HCT116 (cell line): ENCODE results near the gene NBAS.

Experiments used
- CEBPB ChIP-seq: IDR thresholded peaks from 2 replicates; pipeline ENCODE4 v1.6.1; 2012; ENCODE audit warnings: low read depth
- CTCF ChIP-seq, 3 experiments: fragments of 200-600 bp in 1 of 3; sonication (generic) in 1 of 3; IDR thresholded peaks in 2 of 3; conservative IDR thresholded peaks in 1 of 3; 2 replicates each; pipeline ENCODE4 v1.5.1; 2012 to 2017; ENCODE audit warnings: low read depth in 2 of 3, low read length in 2 of 3, antibody characterized with exemption in 1 of 3, borderline replicate concordance in 1 of 3, control low read depth in 1 of 3, mild to moderate bottlenecking in 1 of 3, mixed read lengths in 1 of 3, mixed run types in 1 of 3, moderate library complexity in 1 of 3; ENCODE audit not compliant: insufficient read depth in 1 of 3
- ELF1 ChIP-seq: IDR thresholded peaks from 2 replicates; pipeline ENCODE4 v1.6.1; 2012; ENCODE audit warnings: low read depth, borderline replicate concordance
- EZH2 ChIP-seq: fragments of 200-600 bp; sonication (generic); IDR thresholded peaks from 2 replicates; pipeline ENCODE4 v1.6.1; 2017; ENCODE audit warnings: antibody characterized with exemption, mixed run types
- EZH2phosphoT487 ChIP-seq: fragments of 200-600 bp; IDR thresholded peaks from 2 replicates; pipeline ENCODE4 v1.6.1; 2018; ENCODE audit warnings: antibody characterized with exemption, borderline replicate concordance
- JUND ChIP-seq: IDR thresholded peaks from 2 replicates; pipeline ENCODE4 v1.6.1; 2012
- POLR2A ChIP-seq: IDR thresholded peaks from 2 replicates; pipeline ENCODE4 v1.7.0; 2011; ENCODE audit warnings: borderline replicate concordance; ENCODE audit not compliant: insufficient read depth, insufficient read length; ENCODE audit errors: extremely low read depth
- POLR2AphosphoS5 ChIP-seq: IDR thresholded peaks from 2 replicates; pipeline ENCODE4 v1.6.1; 2011; ENCODE audit warnings: mild to moderate bottlenecking, low read depth, low read length, moderate library complexity
- REST ChIP-seq: IDR thresholded peaks from 2 replicates; pipeline ENCODE4 v1.6.1; 2012; ENCODE audit warnings: low read depth
- ZFX ChIP-seq: fragments of 450-650 bp; IDR thresholded peaks from 2 replicates; pipeline ENCODE4 v1.6.1; 2017

GRCh38 chr2:15481000-15481399, 80.1 kb downstream of the NBAS start:
- no peak for TF ChIP-seq CTCF (IDR thresholded peaks at IDR 0.05 in 2 of 3, conservative IDR thresholded peaks at IDR 0.05 in 1 of 3; ENCODE audit: borderline replicate concordance in 1 of 3, insufficient read depth in 1 of 3, low read depth in 2 of 3, low read length in 2 of 3)
- no peak for TF ChIP-seq POLR2AphosphoS5
- no peak for TF ChIP-seq CEBPB
- TF ChIP-seq POLR2A, result no peak
- no peak for TF ChIP-seq EZH2
- no peak for TF ChIP-seq EZH2phosphoT487
- TF ChIP-seq ELF1, result no peak
- TF ChIP-seq JUND, result no peak
- no peak for TF ChIP-seq REST
- no peak for TF ChIP-seq ZFX
